Measurements from ENCODE around the gene VSTM4. TPM values are rescaled to one million over a fixed set of nuclear protein-coding genes. Genes with fewer than 3 reads are reported as not detected.

The VSTM4 gene
- total and polyA plus RNA-seq, 2 of the 4 experiments (the other 2 are of a cell fraction): 2.4 to 2.9 TPM

GRCh38 chr10:49105076-49105475 lies 10.2 kb downstream of the VSTM4 start:
- Histone ChIP-seq H3K4me3 (ENCODE audit: insufficient read depth, low read depth, low read length) (no peak overlapping the region), H3K27ac (ENCODE audit: insufficient read depth, low read length) (no peak overlapping the region), H3K4me2 (ENCODE audit: low read depth, low read length) (no peak overlapping the region), H3K79me1 (ENCODE audit: low read depth in 1 of 2, low read length in 2 of 2) (peaks cover 4 to 24% of the 10 kb centered on the region in 2 experiments; a peak in 3 of 4 replicates), H2BK15ac (ENCODE audit: low read depth, low read length) (no peak overlapping the region), H2BK20ac (ENCODE audit: low read depth, low read length) (no peak overlapping the region), H4K91ac (ENCODE audit: insufficient read depth, low read depth, low read length) (no peak overlapping the region), H3K23ac (ENCODE audit: low read depth, low read length) (no peak overlapping the region), H3K9me3 (ENCODE audit: control insufficient read depth, insufficient read depth, low read length) (no peaks in the 10 kb centered on the region), H2AK5ac (ENCODE audit: low read depth, low read length) (no peak overlapping the region), H3K27me3 (ENCODE audit: control insufficient read depth, insufficient read depth, low read length) (no peaks in the 10 kb centered on the region), H3K9ac (ENCODE audit: low read depth, low read length) (no peak overlapping the region), H3K36me3 (ENCODE audit: control insufficient read depth, insufficient read depth, low read length) (peaks cover 13% of the 10 kb centered on the region; the same call in 1 of the 2 replicates), H2AFZ (replicated peaks; ENCODE audit: low read length, poor library complexity) (no peak overlapping the region), H3K56ac (ENCODE audit: extremely low read depth, insufficient read depth, low read length) (no peak overlapping the region), H3K18ac (ENCODE audit: low read depth, low read length) (no peak overlapping the region), H3K4me1 (ENCODE audit: control insufficient read depth, insufficient read depth, low read length) (peaks cover 6% of the 10 kb centered on the region; the same call in 1 of the 2 replicates), H2BK5ac (ENCODE audit: low read depth, low read length, poor library complexity, severe bottlenecking) (no peak overlapping the region), H4K8ac (ENCODE audit: low read depth in 2 of 2, low read length in 2 of 2) (no peak overlapping the region), H4K20me1 (ENCODE audit: insufficient read depth, low read length) (peaks cover 9% of the 10 kb centered on the region), H3K9me1 (ENCODE audit: insufficient read depth, low read length) (peaks cover 6% of the 10 kb centered on the region), H3K14ac (replicated peaks; ENCODE audit: low read depth, low read length) (no peak overlapping the region), H3K4ac (ENCODE audit: low read depth, low read length) (no peak overlapping the region), H4K5ac (ENCODE audit: low read depth, low read length) (no peak overlapping the region), H2BK120ac (ENCODE audit: low read depth, low read length) (no peak overlapping the region), H2AK9ac (replicated peaks; ENCODE audit: low read depth, low read length, poor library complexity) (no peak overlapping the region)
- CTCF ChIA-PET: interaction anchor here (0.7 kb wide), 1 partner anchor 145 kb away, joined by 4 read pairs; no protein-coding TSS in a partner anchor
- dilution Hi-C loops (cut with HindIII; ENCODE audit: low sequenced_read_pairs, unreplicated experiment): no loop called here
- POLR2A ChIA-PET (ENCODE audit: unreplicated experiment): no interaction called here
- ATAC-seq (ENCODE audit: low read depth): no peak
- TF ChIP-seq, protein P1, sequence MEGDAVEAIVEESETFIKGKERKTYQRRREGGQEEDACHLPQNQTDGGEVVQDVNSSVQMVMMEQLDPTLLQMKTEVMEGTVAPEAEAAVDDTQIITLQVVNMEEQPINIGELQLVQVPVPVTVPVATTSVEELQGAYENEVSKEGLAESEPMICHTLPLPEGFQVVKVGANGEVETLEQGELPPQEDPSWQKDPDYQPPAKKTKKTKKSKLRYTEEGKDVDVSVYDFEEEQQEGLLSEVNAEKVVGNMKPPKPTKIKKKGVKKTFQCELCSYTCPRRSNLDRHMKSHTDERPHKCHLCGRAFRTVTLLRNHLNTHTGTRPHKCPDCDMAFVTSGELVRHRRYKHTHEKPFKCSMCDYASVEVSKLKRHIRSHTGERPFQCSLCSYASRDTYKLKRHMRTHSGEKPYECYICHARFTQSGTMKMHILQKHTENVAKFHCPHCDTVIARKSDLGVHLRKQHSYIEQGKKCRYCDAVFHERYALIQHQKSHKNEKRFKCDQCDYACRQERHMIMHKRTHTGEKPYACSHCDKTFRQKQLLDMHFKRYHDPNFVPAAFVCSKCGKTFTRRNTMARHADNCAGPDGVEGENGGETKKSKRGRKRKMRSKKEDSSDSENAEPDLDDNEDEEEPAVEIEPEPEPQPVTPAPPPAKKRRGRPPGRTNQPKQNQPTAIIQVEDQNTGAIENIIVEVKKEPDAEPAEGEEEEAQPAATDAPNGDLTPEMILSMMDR (conservative IDR thresholded peaks at IDR 0.05; ENCODE audit: low read depth, low read length): no peak
- no peak for TF ChIP-seq CHD1 (IDR thresholded peaks at IDR 0.05; ENCODE audit: low read depth, low read length)
- no peak for TF ChIP-seq SMC3 (IDR thresholded peaks at IDR 0.05; ENCODE audit: low read depth, low read length)
- WGBS, 2 experiments (ENCODE audit: extremely low coverage in 2 of 2, insufficient read length in 1 of 2): 78% methylated on average over 4 of the region's 4 CpGs; no CpG with 5 or more reads in 1 of the 2 experiments
- DNase-seq: no peak
- intact Hi-C loops (cut with micrococcal nuclease): no loop called here
- in situ Hi-C loops (cut with MboI; ENCODE audit: low sequenced_read_pairs): no loop called here
- no TSS peak for BruUV-seq (replicated peaks)
